BJ (cell line): ENCODE measurements around the gene MAP3K14. TPM values are rescaled to one million over a fixed set of nuclear protein-coding genes. Genes with fewer than 3 reads are reported as not detected.
"Not testable (repeated sequence)": the region's sequence is repeated elsewhere in the genome, so short reads cannot be mapped to it uniquely, and the experiment has no call there.

Experiments used
- CTCF ChIA-PET: fragments of 350-600 bp; formaldehyde crosslinking; extraction: SDS; loops from one replicate; lab custom pipeline; 2021; ENCODE audit warnings: antibody characterized with exemption, inconsistent platforms; lab: Yijun Ruan, JAX
- POLR2A ChIA-PET: fragments of 300-600 bp; sonication (Branson Sonifier 250); formaldehyde crosslinking; extraction: SDS; loops from one replicate; lab custom pipeline; 2021; ENCODE audit warnings: antibody characterized with exemption; lab: Charles Lee
- DNase-seq: peaks from one replicate; pipeline ENCODE4 v3.0.0-alpha.2; 2011; ENCODE audit warnings: low read depth
- H3K27me3 ChIP-seq: 2 replicates; pipeline ENCODE4 v1.6.0; 2011; ENCODE audit warnings: low read length; ENCODE audit not compliant: control insufficient read depth, insufficient read depth
- H3K36me3 ChIP-seq: 2 replicates; pipeline ENCODE4 v1.5.1; 2011; ENCODE audit warnings: low read length; ENCODE audit not compliant: control insufficient read depth, insufficient read depth
- H3K4me3 ChIP-seq: 2 replicates; pipeline ENCODE4 v1.5.1; 2011; ENCODE audit warnings: low read depth, mild to moderate bottlenecking, control low read depth, low read length
- CTCF ChIP-seq: IDR thresholded peaks from 2 replicates; pipeline ENCODE4 v1.5.1; 2011; ENCODE audit warnings: low read depth, mild to moderate bottlenecking, control low read depth, inconsistent platforms, low read length, moderate library complexity; ENCODE audit not compliant: insufficient read depth
- polyA plus RNA-seq: library from polyadenylated mRNA; depleted of rRNA; stranded (reverse); fragments of >200 nt; gene quantifications from 2 replicates; pipeline ENCODE4 v1.2.3, GENCODE V29; 2011

The MAP3K14 gene
- polyA plus RNA-seq, 1 experiment, result 6.5 TPM

- no peak for DNase-seq
- H3K36me3 ChIP-seq, result no peaks in the 10 kb centered on the region
- H3K4me3 ChIP-seq, result no peak overlapping the region
- ChIA-PET POLR2A (no interaction called here), CTCF (no interaction called here)
- no peaks in the 10 kb centered on the region for H3K27me3 ChIP-seq
- no peak for TF ChIP-seq CTCF
These were observed 35.0 kb upstream of the MAP3K14 start for GRCh38 chr17:45351831-45352230.

DNA sequence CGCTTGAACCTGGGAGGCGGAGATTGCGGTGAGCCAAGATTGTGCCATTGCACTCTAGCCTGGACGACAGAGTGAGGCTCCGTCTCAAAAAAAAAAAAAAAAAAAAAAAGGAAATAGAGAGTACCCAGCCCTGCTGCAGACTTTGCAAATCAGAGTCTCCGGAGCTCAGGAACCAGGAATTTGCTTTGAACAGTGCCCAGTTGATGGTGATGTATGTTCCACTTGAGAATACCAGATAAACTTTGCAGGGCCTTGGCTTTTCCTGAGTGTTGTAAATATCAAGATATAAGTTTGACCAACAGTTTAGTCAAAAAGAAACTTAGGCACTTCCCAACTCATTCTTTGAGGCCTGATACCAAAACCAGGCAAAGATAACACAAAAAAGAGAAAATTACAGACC is 30.6 kb upstream of the MAP3K14 start:
- Histone ChIP-seq H3K4me3 (no peak overlapping the region), H3K27me3 (no peaks in the 10 kb centered on the region), H3K36me3 (no peaks in the 10 kb centered on the region)
- no peak for TF ChIP-seq CTCF
- no peak for DNase-seq
- ChIA-PET POLR2A (no interaction called here), CTCF (interaction anchor here (1.0 kb wide), 1 partner anchor 41 kb away, joined by 3 read pairs; no protein-coding TSS in a partner anchor)

DNA sequence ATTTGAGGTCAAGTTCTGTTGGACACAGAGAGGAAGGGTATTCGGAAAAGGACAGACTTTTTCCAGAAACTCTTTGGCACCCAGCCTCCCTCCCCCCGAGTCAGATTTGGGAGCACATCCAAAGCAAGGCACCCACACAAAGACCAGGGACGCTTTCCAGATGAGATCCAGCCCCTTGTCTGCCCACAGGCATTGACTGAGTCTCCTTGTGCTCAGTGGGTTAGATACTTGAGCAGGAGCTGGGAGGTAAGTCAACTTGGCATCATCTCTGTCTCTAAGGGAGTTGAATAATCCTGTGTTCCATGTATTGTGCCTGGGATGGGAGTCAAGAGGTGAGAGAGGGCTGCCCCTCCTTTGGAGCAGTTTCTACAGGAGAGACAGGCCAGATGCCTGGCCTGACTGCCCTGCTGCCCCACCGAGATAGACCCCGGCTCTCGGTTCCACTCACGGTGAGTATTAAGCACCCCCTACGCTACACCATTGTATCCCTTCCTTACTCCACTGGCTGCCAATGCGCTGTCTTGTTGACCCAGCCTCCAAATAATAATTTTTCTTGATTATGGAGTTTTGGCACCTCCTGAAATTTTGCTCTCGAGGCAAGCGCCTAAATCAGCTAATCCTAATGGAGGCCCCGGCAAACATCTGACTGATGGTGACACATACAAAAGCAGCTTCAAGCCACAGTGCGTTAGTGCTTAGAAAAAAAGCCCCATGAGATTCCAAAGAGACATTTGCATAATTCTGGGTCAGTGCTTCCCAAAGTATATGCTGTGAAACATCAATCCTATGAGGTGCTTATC is 29.6 kb upstream of the MAP3K14 start:
- TF ChIP-seq CTCF, result no peak
- no peaks in the 10 kb centered on the region for H3K27me3 ChIP-seq
- ChIA-PET POLR2A (no interaction called here), CTCF (interaction anchor here (0.9 to 2.4 kb wide), 7 partner anchors 13 to 124 kb away, joined by 3 to 9 read pairs (median 4); partner anchors contain the start of gene FMNL1)
- no peaks in the 10 kb centered on the region for H3K36me3 ChIP-seq
- no peak for DNase-seq
- H3K4me3 ChIP-seq, result no peak overlapping the region

DNA sequence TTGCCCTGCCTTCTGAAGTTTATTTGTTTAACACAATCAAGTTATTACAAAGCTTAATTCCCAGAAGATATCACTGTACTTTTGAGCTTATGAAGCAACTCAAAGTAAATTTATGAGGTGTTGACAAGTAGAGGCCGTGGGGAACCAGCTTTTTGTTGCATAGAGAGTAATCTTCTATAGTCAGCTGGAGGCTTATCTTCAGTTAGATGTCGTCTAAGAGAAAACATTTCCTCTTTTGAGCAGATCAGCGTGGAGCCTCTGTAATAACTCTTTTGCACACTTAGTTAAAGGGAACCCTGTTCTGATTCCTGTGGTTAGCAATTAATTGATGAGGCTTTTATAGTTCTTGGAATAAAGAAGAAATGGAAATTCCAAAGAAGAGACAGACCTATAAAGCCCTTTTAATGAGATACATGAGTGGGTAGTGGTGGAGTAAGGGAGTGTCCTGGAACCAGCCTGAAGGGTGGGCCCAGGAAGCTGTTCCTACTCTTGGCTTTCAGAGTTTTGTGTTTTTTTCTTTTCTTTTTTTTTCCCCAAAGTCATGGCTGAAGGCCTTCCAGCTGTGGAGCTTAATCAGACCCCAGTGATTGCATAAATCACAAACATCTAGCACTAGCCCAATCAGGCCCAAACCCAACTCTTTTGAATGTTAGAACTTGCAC is 28.9 kb upstream of the MAP3K14 start:
- Histone ChIP-seq H3K27me3 (no peaks in the 10 kb centered on the region), H3K4me3 (no peak overlapping the region), H3K36me3 (no peaks in the 10 kb centered on the region)
- peak; percentile 98 for DNase-seq
- no peak for TF ChIP-seq CTCF
- ChIA-PET POLR2A (interaction anchor here (0.8 to 0.9 kb wide), 2 partner anchors 23 to 28 kb away, joined by 5 read pairs; partner anchors contain the start of gene MAP3K14), CTCF (interaction anchor here (0.9 to 2.4 kb wide), 9 partner anchors 14 to 123 kb away, joined by 3 to 9 read pairs (median 4); partner anchors contain the start of genes FMNL1 and MAP3K14)

DNA sequence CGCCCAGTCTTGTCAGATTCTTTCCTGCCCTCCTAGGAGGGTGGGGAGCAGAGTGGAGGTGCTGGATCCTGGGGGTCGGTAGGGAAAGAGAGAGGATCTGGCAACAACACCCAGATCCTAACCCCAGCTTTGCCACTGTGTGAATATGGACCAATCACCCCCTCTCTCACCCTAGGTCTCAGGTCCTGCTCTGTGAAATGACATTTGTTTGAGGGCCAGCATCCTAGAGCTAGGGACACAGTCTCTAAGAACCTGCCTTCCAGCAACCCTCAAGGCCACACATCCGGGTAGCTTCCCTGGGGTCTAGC is 28.4 kb upstream of the MAP3K14 start:
- Histone ChIP-seq H3K4me3 (no peak overlapping the region), H3K36me3 (no peaks in the 10 kb centered on the region), H3K27me3 (no peaks in the 10 kb centered on the region)
- ChIA-PET CTCF (interaction anchor here (0.9 to 2.4 kb wide), 8 partner anchors 20 to 123 kb away, joined by 3 to 9 read pairs (median 4); partner anchors contain the start of genes FMNL1 and MAP3K14), POLR2A (interaction anchor here (0.8 to 0.9 kb wide), 2 partner anchors 24 to 28 kb away, joined by 5 read pairs; partner anchors contain the start of gene MAP3K14)
- TF ChIP-seq CTCF, result no peak
- DNase-seq, result no peak

- H3K4me3 ChIP-seq, DNase-seq, POLR2A ChIA-PET, H3K27me3 ChIP-seq, H3K36me3 ChIP-seq: not testable (repeated sequence)
- CTCF ChIA-PET, result interaction anchor here (1.2 to 2.4 kb wide), 2 partner anchors 59 to 96 kb away, joined by 3 to 5 read pairs; no protein-coding TSS in a partner anchor
These were observed 27.3 kb upstream of the MAP3K14 start for GRCh38 chr17:45343967-45344664.
